GM18520 (cell line): ENCODE results near the gene CD38.

Experiments
- ATAC-seq: cut with Tn5 transposase; IDR thresholded peaks from one replicate; pipeline ENCODE4 v1.9.1; 2021; ENCODE audit not compliant: unreplicated experiment

The CD38 gene

DNA sequence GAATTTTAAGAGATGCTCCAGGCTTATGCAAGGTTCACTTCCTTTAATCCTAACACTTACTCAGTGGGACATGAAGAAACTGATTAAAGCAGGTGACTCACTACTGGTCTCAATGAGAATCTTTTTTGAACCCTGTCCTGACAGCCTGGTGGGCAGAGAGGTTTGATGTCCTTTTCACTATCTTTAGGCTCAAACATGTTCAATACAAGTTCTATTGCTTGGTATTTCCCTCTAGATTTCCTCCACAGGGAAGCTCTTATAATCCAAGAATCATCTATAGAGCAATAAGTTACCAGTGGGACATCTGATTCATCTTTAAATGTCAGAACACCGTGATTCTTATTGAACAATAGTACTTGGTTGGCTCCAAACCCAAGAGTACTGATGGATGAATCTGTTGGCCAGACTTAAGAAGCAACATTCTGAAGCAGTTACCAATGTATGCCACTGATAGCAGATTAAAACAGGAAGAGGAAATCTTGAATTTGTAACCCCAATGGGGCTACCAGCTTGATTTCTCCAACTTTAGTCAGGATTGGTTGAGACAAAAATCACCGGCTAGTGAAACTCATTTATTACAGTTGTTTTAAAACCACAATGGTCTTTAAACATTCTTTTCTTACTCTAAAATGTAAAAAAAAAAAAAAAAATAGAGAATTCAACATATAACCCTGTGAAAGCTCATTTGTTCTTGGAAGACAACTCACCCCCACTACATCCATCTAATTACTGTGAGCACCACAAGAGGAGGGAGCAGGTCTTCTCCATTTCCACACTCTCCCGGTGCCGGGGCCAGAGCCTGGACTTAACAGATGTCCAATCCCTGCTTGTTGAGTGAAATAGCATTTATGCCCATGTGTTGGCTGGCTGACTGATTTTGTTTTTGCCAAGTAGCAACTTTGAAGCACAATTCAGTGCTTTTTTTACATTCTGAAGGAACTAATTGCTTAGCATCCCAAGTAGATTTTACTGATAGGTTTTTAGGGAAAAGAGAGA is 117.1 kb downstream of the CD38 start:
- ATAC-seq = no peak

DNA sequence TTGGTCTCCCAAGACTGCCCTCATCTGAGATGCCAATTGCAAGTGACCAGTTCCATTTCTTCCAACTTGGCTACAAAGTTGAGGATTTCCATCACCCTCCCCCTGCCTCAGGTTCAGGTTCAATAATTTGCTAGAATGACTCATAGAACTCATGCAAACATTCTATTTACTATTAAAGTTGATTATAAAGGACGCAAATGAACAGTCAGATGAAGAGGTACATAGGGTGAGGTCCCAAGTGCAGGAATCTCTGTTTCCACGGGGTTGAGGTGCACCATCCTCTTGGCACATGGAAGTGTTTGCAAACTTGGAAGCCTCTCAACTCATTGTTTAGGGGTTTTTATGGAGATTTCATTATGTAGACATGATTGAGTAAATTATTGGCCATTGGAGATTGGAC is 119.4 kb downstream of the CD38 start:
- no peak for ATAC-seq

DNA sequence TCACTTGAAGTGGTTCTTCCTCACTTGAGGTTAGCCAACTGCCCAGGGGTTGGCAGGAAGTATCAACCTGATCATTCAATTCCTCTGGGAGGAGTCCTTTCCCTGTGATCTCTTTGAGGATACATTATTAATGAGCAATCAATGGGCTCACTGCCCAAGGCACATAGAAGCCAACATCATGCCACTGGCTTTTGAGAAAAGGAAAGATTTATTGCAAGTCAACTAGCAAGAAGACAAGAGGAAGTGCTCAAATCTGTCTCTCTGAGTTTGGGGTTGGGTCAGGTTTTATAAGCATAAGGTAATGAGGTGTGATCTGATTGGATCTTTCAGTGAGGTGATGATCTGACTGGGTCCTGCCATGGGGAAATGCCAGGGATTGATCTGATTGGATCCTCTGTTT is 120.8 kb downstream of the CD38 start:
- no peak for ATAC-seq

DNA sequence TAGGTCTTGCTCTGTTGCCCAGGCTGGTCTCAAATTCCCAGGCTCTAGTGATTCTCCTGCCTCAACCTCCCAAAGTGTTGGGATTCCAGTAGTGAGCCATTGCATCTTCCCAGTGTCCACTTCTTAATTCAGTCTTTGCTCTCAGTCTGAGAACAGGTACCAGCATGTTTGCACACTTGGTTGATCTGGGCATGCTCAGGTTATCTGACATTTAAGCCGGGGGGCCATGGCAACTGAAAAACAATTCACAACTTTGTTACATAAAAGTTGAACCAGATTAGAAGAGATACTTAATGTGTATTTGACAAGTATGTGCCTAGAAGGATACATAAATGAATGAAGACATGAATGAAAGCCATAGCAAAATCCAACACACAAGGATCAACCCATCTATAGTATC is 121.4 kb downstream of the CD38 start:
- ATAC-seq = no peak

DNA sequence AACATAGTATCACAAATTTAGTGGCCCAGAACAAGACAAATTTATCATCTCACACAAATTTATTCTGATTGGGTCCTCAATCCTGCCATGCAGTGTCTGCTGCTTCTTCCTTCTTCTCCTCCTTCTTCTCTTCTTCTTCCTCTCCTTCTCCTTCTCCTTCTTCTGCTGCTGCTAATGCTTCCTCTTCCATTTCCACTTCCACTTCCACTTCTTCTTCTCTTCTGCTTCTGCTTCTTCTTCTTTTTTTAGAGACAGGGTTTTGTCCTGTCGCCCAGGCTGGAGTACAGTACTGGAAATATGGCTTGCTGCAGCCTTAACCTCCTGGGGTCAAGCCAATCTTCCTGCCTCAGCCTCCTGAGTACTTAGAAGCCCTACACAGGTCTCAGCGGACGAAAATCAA is 122.9 kb downstream of the CD38 start:
- no peak for ATAC-seq

DNA sequence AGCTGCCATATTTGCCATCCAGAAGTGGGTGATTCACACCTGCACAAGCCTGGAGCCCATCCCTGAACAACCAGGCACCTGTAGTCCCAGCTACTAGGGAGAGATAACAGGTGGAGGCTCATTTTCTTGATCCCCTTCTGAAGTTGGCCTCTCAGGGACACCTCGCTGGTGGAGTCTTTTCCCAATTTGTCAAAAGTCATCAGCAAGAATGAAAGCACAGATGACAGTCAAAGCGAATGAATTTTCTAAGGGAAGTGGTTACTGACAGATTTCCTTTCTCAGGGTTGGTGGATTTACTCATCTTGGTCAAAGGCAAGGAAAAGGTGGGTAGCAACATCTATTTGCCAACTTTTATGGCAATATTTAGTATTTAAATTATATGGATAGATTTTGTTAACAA is 123.9 kb downstream of the CD38 start:
- no peak for ATAC-seq

DNA sequence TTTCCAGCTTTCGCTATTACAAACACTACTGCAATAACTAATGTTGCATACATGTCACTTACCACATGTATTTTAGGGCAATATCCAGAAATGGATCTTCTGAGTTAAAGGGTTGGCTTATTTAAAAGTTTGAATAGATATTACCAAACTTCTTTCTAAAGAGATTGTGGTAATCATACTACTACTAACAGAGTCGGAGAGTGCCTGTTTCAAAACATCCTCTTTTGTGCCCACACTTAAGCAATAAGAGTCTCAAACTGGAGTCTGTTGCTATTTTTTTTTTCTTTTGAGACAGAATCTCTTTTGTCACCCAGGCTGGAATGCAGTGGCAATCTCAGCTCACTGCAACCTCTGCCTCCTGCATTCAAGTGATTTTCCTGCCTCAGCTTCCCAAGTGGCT is 124.6 kb downstream of the CD38 start:
- no peak for ATAC-seq
